ENCODE measurements around the gene RARA. TPM values are rescaled to one million over a fixed set of nuclear protein-coding genes. Genes with fewer than 3 reads are reported as not detected.
"Not testable (repeated sequence)": the region's sequence is repeated elsewhere in the genome, so short reads cannot be mapped to it uniquely, and the experiment has no call there.

The RARA gene
- total RNA-seq, 1 experiment from 2014 or later = 42.3 TPM

DNA sequence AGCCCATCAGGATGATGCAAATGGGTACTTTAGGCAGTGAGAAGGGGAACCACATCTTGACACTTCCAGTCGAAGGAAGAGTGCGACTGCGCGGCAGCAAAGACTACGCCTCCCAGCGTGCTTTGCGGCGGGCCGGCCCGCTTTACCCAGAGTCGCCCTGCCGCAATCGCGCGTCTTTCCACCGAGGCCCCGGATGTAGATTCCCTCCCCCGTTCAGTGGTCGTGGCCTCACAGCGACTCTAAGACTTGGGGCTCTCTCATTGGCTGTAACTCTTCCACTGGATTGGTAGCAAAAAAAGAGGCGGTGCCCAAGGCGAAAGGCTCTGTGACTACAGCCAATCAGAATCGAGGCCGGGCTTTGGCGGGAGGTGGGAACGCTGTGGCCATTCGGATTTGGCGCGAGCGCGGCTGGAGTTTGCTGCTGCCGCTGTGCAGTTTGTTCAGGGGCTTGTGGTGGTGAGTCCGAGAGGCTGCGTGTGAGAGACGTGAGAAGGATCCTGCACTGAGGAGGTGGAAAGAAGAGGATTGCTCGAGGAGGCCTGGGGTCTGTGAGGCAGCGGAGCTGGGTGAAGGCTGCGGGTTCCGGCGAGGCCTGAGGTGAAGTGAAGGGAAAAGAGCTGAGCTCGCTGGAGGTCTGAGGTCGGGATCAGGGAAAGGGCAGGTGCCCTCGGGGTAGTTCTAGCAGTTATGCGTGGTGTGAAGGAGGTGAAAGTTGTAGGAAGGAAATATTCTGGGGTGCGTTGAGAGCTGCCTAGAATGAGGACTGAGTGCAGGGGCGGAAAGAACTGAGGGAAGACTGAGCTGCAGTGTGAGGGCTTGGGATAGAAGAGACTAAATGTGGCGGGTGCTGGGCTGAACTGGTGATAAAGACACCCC is 21.2 kb upstream of the RARA start, which contains the start of gene CDC6:
Gene CDC6 (plus strand): TSS at position 386 of the 876 bp plus-strand sequence. CDS start 1,542 bp downstream, outside the sequence.
- H3K9me3 ChIP-seq (replicated peaks) = no peaks in the 10 kb centered on the region
- peak within 1 kb of the TSS; percentile 78 for H3K4me3 ChIP-seq
- H3K27me3 ChIP-seq = no peaks in the 10 kb centered on the region
- peak; percentile 99 for DNase-seq
- peaks cover 21% of the 10 kb centered on the region for H3K4me1 ChIP-seq
- peaks cover 31% of the 10 kb centered on the region for H3K36me3 ChIP-seq
- peak within 1 kb of the TSS; percentile 76 for H3K27ac ChIP-seq

DNA sequence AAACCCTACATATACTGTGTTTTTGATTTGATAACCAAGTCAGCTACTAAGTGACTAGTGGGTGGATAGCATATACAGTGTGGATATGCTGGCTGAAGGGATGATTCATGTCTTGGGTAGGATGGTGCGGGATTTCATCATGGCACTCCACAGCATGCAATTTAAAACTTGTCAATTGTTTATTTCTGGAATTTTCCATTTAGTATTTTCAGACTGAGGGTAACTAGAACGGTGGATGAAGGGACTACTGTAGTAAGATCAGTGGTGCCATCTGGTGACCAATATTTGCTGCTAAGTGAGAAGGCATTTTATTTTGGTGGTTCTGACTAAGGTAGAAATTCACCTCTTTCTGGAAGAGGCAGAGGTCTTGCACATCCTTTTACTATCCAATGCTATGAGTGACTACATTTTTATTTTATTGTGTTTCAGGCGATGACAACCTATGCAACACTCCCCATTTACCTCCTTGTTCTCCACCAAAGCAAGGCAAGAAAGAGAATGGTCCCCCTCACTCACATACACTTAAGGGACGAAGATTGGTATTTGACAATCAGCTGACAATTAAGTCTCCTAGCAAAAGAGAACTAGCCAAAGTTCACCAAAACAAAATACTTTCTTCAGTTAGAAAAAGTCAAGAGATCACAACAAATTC is 18.2 kb upstream of the RARA start:
- peak; percentile 49 to 63 for DNase-seq
- H3K4me1 ChIP-seq = 0 out of 2 replicates have a peak, but pooled peaks cover 2% of the 10 kb centered on the region
- H3K9me3 ChIP-seq (replicated peaks) = no peaks in the 10 kb centered on the region
- H3K27ac ChIP-seq = no peak overlapping the region
- no peaks in the 10 kb centered on the region for H3K27me3 ChIP-seq
- peaks cover 56% of the 10 kb centered on the region for H3K36me3 ChIP-seq
- H3K4me3 ChIP-seq = no peak overlapping the region

DNA sequence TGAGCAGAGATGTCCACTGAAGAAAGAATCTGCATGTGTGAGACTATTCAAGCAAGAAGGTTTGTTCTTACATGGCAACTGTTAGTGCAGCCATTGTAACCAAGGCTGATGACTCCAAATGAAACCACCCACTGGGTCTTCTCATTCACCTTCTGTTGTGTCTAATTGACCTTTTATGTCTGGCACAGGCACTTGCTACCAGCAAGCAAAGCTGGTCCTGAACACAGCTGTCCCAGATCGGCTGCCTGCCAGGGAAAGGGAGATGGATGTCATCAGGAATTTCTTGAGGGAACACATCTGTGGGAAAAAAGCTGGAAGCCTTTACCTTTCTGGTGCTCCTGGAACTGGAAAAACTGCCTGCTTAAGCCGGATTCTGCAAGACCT is 17.7 kb upstream of the RARA start:
- H3K4me1 ChIP-seq = 0 out of 2 replicates have a peak, but pooled peaks cover 2% of the 10 kb centered on the region
- no peak overlapping the region for H3K4me3 ChIP-seq
- DNase-seq = no peak
- H3K36me3 ChIP-seq = peaks cover 61% of the 10 kb centered on the region
- no peaks in the 10 kb centered on the region for H3K9me3 ChIP-seq (replicated peaks)
- H3K27me3 ChIP-seq = no peaks in the 10 kb centered on the region
- no peak overlapping the region for H3K27ac ChIP-seq

DNA sequence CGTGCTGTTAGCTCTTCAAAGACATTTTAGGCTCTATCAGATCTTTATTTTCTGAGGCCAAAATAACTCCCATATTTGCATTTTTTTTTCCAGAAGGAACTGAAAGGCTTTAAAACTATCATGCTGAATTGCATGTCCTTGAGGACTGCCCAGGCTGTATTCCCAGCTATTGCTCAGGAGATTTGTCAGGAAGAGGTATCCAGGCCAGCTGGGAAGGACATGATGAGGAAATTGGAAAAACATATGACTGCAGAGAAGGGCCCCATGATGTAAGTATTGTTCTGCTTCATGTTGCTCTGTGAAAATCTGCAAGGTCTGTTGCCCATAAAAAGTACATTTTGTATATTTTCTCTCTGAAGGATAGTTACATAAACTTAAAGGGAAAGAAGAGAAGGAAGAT is 15.6 kb upstream of the RARA start:
- no peaks in the 10 kb centered on the region for H3K4me1 ChIP-seq
- H3K27me3 ChIP-seq = no peaks in the 10 kb centered on the region
- no peak overlapping the region for H3K27ac ChIP-seq
- H3K4me3 ChIP-seq = no peak overlapping the region
- no peak for DNase-seq
- no peaks in the 10 kb centered on the region for H3K9me3 ChIP-seq (replicated peaks)
- H3K36me3 ChIP-seq = peaks cover 79% of the 10 kb centered on the region

DNA sequence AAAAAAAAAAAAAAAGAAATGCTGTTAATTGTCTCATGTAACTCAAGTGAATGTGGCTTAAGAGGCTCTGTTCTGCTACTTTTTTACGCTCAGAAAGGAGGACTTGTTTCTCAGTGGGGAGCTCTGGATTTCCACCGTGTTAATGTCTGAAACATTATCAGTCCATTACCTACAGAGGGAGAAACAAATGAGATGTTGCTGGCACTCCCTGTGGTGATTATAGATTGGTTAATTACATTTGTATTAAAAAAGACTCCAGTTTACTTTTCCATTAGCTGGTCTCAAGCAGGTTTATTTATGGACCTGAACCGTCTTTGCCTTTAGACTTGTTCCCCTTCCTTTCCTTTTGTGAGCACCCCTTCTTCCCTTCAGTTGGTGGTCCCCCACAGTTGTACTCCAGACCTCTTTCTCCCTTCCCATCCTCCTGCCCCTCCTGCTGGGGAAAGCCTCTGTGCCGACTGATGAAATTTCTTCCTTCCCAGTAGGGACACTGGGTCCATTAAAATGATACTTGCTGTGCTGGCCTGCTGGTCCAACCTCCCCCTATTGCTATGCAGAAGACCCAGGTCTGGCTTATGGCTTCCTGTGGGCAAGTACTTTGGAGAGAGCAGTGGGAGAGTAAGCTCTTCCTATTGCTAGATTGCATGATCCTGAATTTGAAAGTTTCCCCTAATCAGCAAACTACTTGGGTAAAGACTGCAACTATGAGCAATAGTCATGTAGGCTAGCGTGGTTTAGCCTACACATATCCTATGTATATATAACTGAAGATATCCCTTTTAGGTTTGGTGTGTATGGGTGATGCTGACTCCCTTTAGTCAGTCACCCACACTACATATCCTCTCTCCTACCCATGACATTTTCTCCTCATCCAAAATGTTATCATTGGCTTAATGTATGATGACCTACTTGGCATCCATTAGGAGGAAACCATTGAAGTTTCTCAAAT is 13.2 kb upstream of the RARA start:
- Histone ChIP-seq H3K4me3 (no peak overlapping the region), H3K9me3 (replicated peaks) (no peaks in the 10 kb centered on the region), H3K36me3 (peaks cover 84% of the 10 kb centered on the region), H3K27ac (no peak overlapping the region), H3K4me1 (no peaks in the 10 kb centered on the region), H3K27me3 (no peaks in the 10 kb centered on the region)
- DNase-seq = no peak

DNA sequence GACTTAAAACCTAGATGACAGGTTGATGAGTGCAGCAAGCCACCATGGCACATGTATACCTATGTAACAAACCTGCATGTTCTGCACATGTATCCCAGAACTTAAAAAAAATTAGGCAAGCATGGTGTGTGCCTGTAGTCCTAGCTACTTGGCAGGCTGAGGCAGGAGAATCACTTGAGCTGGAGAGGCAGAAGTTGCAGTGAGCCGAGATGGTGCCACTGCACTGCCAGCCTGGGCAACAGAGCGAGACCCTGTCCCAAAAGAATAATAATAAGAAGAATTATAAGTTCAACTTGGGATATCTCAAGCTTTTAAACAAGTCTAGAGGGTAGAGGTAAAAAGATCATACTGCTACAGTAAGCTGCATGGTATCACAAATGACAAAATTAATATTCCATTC is 11.5 kb upstream of the RARA start:
- Histone ChIP-seq H3K36me3 (peaks cover 83% of the 10 kb centered on the region), H3K4me3 (no peak overlapping the region), H3K27ac (no peak overlapping the region)

DNA sequence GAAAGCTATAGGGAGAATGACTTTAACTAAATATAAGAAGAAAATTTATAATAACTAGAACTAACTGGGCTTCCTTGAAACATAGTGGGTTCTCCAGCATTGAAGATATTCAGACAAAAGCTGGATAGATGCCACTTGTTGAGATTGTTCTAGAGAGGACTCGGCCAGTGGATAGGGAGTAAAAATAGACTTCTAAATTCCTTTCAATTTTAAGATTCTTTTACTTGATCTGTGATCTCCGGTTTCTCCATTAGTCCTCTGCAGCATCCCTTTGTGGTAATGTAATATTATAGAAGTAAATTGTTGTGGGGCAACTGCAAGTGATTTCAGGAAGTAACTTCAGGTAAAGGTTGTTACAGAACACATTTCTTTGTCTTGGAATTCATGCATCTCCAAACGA is 10.3 kb upstream of the RARA start:
- peaks cover 14% of the 10 kb centered on the region for H3K4me1 ChIP-seq
- H3K27me3 ChIP-seq = no peaks in the 10 kb centered on the region
- H3K27ac ChIP-seq = no peak overlapping the region
- no peaks in the 10 kb centered on the region for H3K9me3 ChIP-seq (replicated peaks)
- DNase-seq = no peak
- peaks cover 78% of the 10 kb centered on the region for H3K36me3 ChIP-seq
- H3K4me3 ChIP-seq = no peak overlapping the region

More for the DNA sequence above, 11.5 kb upstream of the RARA start:
- Histone ChIP-seq H3K27me3 (no peaks in the 10 kb centered on the region), H3K4me1 (peaks cover 2% of the 10 kb centered on the region), H3K9me3 (replicated peaks) (no peaks in the 10 kb centered on the region)
- DNase-seq = no peak

DNA sequence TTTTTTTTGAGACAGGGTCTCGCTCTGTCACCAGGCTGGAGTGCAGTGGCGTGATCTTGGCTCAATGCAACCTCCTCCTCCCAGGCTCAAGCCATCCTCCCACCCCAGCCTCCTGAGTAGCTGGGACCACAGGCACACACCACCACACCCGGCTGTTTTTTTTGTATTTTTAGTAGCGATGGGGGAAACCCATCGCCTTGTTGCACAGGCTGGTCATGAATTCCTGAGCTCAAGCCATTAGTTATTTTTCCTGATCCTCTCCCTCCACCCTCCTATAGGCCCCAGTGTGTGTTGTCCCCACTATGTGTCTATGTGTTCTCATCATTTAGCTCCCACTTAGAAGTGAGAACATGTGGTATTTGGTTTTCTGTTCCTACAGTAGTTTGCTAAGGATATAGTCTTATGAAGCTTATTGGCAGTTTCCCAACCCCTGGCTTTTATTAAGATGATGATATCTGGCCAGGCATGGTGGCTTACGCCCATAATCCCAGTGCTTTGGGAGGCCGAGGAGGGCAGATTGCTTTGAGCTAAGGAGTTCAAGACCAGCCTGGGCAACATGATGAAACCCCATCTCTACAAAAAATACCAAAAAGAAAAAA is 9.7 kb upstream of the RARA start:
- Histone ChIP-seq H3K36me3 (peaks cover 72% of the 10 kb centered on the region), H3K4me1 (peaks cover 19% of the 10 kb centered on the region)
- H3K27ac ChIP-seq; H3K4me3 ChIP-seq; H3K9me3 ChIP-seq (replicated peaks); DNase-seq; H3K27me3 ChIP-seq: not testable (repeated sequence)

DNA sequence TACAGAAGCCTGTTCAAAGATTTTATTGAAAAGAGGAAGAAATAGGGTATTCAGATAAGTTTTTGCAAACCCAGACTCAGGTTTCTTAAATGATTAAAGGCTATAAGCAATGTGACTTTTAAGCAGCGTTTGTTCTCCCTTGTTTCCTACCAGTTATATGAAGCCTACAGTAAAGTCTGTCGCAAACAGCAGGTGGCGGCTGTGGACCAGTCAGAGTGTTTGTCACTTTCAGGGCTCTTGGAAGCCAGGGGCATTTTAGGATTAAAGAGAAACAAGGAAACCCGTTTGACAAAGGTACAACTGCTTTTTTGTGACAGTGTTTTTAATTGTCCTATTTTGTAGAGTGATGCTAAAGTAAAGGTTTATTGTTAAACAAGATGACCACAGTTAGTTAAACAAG is 7.7 kb upstream of the RARA start:
- Histone ChIP-seq H3K4me3 (no peak overlapping the region), H3K4me1 (peaks cover 33% of the 10 kb centered on the region), H3K9me3 (replicated peaks) (no peaks in the 10 kb centered on the region), H3K27ac (no peak overlapping the region), H3K36me3 (peaks cover 55% of the 10 kb centered on the region), H3K27me3 (no peaks in the 10 kb centered on the region)
- peak in 1 of 2 experiments; percentile 41 for DNase-seq

DNA sequence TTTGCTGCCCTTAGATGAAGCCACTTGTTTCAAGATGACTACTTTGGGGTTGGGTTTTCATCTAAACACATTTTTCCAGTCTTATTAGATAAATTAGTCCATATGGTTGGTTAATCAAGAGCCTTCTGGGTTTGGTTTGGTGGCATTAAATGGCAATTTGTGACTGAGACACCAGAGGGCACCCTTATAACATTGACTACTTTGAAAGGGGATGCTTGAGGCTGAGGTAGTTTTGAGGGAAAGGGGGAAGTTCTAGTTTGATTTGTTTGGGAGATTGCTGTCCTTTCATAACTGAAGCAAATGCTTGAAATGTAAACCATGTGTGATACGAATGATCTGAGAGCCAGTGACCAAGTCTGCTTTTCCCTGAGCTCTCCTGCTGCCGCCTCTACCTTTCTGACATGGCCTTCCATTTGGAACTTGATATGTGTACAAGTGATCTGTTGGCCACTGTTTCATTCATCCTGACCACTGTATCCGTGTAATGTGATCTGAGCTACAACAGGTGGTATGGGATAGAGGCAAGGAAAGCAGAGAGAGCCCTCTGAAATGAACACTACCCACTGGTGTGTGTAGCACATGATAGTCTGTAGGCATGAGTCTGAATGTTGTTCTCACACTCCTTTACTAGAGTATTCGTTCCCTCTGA is 5.8 kb upstream of the RARA start:
- Histone ChIP-seq H3K27ac (peak overlapping the region; percentile 59), H3K4me3 (no peak overlapping the region), H3K9me3 (replicated peaks) (no peaks in the 10 kb centered on the region), H3K27me3 (no peaks in the 10 kb centered on the region), H3K36me3 (peaks cover 39% of the 10 kb centered on the region), H3K4me1 (peaks cover 52% of the 10 kb centered on the region)
- DNase-seq = peak; percentile 71 to 89

DNA sequence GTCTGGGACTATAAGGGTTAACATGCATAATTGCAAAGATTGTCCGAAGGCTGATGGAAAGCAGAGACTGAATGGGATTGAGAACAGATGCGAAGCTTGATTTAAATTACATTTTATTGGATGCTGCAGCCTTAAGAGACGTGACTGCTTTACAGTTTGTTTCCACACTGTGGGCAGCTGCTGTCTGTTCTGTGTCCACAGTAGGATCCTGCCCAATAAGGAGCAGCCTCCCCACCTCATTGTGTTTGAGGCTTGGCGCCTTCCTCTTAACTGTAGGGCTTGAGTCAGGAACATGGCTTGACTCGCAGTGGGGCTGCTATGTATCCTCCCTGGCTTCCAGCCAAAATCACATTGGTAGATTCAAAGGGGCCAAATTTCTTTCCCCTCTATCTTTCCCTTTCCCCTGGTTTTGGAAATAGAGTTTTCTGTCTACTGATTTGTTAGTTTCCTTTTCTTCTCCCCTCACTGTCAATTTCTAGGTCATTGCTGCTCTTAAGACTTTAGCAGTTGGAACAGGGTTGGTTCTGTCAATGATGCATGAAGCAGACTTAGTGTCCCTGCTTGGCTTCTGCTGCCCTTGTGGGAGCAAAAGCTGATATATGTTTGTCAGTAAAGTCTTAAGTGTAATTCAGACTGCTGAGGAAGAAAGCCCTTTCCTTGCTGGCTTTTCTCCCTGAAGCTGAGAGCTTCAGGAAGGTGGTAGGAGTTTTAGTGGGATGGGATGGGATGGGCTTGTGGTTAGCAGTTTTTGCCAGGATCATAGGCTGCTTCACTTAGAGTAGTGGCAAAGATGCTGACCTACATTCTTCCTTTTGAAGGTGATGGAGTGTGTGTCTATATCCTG is 5.0 kb upstream of the RARA start:
- Histone ChIP-seq H3K36me3 (peaks cover 33% of the 10 kb centered on the region), H3K4me1 (peaks cover 60% of the 10 kb centered on the region), H3K27me3 (no peaks in the 10 kb centered on the region), H3K9me3 (replicated peaks) (no peaks in the 10 kb centered on the region), H3K27ac (peak overlapping the region; percentile 59), H3K4me3 (no peak overlapping the region)
- peak; percentile 72 to 83 for DNase-seq

DNA sequence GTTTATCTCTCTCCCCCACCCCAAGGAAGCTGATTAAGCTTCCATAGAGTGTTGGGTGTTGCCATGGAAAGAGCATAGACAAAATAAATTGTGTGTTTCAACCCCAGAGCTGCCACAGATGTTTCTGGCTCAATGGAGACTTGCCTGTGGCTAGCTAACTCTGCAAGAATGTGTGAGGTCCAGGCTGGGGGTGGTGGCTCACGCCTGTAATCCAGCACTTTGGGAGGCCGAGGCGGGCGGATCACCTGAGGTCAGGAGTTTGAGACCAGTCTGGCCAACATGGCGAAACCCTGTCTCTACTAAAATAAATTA is 4.5 kb upstream of the RARA start:
- DNase-seq; H3K27me3 ChIP-seq; H3K4me3 ChIP-seq; H3K27ac ChIP-seq; H3K9me3 ChIP-seq (replicated peaks): not testable (repeated sequence)
- Histone ChIP-seq H3K36me3 (peaks cover 30% of the 10 kb centered on the region), H3K4me1 (peaks cover 65% of the 10 kb centered on the region)

DNA sequence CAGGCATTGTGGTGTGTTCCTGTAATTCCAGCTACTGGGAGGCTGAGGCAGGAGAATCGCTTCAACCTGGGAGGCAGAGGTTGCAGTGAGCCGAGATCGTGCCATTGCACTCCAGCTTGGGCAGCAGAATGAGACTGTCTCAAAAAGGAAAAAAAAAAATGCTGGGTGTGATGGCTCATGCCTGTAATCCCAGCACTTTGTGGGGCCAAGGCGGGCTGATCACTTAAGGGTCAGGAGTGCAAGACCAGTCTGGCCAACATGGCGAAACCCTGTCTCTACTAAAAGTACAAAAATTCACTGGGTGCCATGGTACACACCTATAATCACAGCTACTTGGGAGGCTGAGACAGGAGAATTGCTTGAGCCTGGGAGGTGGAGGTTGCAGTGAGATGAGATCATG is 4.1 kb upstream of the RARA start:
- H3K27ac ChIP-seq; H3K4me3 ChIP-seq; H3K9me3 ChIP-seq (replicated peaks); H3K27me3 ChIP-seq; DNase-seq: not testable (repeated sequence)
- peaks cover 30% of the 10 kb centered on the region for H3K36me3 ChIP-seq
- H3K4me1 ChIP-seq = peaks cover 68% of the 10 kb centered on the region

Measured in SJCRH30 (cell line).